ENCODE results near the gene GAR1. TPM values are rescaled to one million over a fixed set of nuclear protein-coding genes. Genes with fewer than 3 reads are reported as not detected.

GAR1 gene
- total RNA-seq, 1 experiment from 2014 or later, result 30.8 TPM

DNA sequence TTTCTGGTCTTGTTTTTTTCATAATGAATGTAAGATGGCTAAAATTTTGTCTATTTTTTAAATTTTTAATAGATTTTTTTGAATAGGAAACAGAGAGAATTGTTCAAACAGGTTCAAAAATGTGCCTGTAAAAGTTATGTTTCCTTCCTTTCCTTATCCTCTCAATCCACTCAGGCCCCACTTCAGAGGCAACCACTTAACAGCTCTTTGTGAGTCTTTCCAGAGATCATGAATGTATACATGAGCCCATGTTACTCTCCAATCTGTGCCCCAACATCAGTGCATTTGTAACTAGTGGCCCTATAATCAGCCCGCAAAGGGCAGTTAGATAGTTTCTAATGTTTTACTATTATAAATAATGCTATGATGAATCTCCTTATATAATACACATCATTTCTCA is 27.8 kb upstream of the GAR1 start:
- Histone ChIP-seq H3K9me3 (no peaks in the 10 kb centered on the region), H3K36me3 (ENCODE audit: control insufficient read depth, insufficient read depth, low read length) (no peaks in the 10 kb centered on the region), H3K27me3 (replicated peaks; ENCODE audit: control insufficient read depth, insufficient read depth, low read length) (no peaks in the 10 kb centered on the region), H3K4me3 (ENCODE audit: low read depth, low read length) (no peak overlapping the region), H3K4me1 (no peaks in the 10 kb centered on the region)
- CTCF ChIA-PET, result no interaction called here
- peaks cover 13% of the 10 kb centered on the region for H3K27me3 Mint-ChIP-seq (ENCODE audit: insufficient read depth, unreplicated experiment)
- H3K4me1 Mint-ChIP-seq (ENCODE audit: low read depth, unreplicated experiment), result no peaks in the 10 kb centered on the region
- no peak for DNase-seq
- no TSS peak for BruUV-seq (replicated peaks)
- TF ChIP-seq, protein P1, sequence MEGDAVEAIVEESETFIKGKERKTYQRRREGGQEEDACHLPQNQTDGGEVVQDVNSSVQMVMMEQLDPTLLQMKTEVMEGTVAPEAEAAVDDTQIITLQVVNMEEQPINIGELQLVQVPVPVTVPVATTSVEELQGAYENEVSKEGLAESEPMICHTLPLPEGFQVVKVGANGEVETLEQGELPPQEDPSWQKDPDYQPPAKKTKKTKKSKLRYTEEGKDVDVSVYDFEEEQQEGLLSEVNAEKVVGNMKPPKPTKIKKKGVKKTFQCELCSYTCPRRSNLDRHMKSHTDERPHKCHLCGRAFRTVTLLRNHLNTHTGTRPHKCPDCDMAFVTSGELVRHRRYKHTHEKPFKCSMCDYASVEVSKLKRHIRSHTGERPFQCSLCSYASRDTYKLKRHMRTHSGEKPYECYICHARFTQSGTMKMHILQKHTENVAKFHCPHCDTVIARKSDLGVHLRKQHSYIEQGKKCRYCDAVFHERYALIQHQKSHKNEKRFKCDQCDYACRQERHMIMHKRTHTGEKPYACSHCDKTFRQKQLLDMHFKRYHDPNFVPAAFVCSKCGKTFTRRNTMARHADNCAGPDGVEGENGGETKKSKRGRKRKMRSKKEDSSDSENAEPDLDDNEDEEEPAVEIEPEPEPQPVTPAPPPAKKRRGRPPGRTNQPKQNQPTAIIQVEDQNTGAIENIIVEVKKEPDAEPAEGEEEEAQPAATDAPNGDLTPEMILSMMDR (IDR thresholded peaks at IDR 0.05; ENCODE audit: insufficient read depth in 1 of 2, low read depth in 1 of 2, low read length in 1 of 2, severe bottlenecking in 1 of 2, unreplicated experiment in 1 of 2), result no peak
- H3K36me3 Mint-ChIP-seq (ENCODE audit: insufficient read depth, unreplicated experiment), result no peaks in the 10 kb centered on the region
- H3K9me3 Mint-ChIP-seq (ENCODE audit: unreplicated experiment), result no peaks in the 10 kb centered on the region
- intact Hi-C loops (cut with micrococcal nuclease; ENCODE audit: unreplicated experiment), result no loop called here
- H3K27ac Mint-ChIP-seq (ENCODE audit: unreplicated experiment), result no peak overlapping the region
- H3K4me3 Mint-ChIP-seq (ENCODE audit: unreplicated experiment), result no peak overlapping the region
- POLR2A ChIA-PET, result no interaction called here

DNA sequence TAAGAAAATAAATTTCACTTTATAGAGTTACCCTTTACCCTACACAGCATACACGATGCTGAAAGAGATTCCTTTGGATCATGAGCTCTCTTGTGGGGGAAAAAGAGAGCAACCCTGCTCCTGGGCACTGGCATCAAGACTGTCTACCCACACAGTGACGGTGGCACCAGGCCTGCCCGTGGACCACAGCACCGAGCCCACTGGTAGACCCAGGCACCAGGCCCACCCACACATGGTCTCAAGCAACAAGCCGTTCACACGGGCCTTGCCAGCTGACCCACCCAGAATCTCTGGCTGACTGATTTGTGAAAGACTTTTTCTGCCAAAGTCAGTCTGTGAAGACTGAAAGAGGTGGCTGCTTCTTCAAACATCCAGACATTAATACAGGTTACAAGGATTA is 20.5 kb upstream of the GAR1 start:
- Mint-ChIP-seq H3K27ac (ENCODE audit: unreplicated experiment) (no peak overlapping the region), H3K27me3 (ENCODE audit: insufficient read depth, unreplicated experiment) (peaks cover 17% of the 10 kb centered on the region), H3K4me3 (ENCODE audit: unreplicated experiment) (no peak overlapping the region), H3K9me3 (ENCODE audit: unreplicated experiment) (no peaks in the 10 kb centered on the region), H3K36me3 (ENCODE audit: insufficient read depth, unreplicated experiment) (no peaks in the 10 kb centered on the region), H3K4me1 (ENCODE audit: low read depth, unreplicated experiment) (no peaks in the 10 kb centered on the region)
- ChIA-PET CTCF (interaction anchor here (1.2 kb wide), 1 partner anchor 9 kb away, joined by 5 read pairs; no protein-coding TSS in a partner anchor), POLR2A (interaction anchor here (0.5 kb wide), 1 partner anchor 235 kb away, joined by 7 read pairs; the partner anchor contains the start of gene MCUB)
- TF ChIP-seq, protein P1 (IDR thresholded peaks at IDR 0.05; ENCODE audit: insufficient read depth in 1 of 2, low read depth in 1 of 2, low read length in 1 of 2, severe bottlenecking in 1 of 2, unreplicated experiment in 1 of 2), result no peak
- H3K4me1 ChIP-seq, result no peaks in the 10 kb centered on the region
- no peaks in the 10 kb centered on the region for H3K9me3 ChIP-seq
- no peaks in the 10 kb centered on the region for H3K27me3 ChIP-seq (replicated peaks; ENCODE audit: control insufficient read depth, insufficient read depth, low read length)
- intact Hi-C loops (cut with micrococcal nuclease; ENCODE audit: unreplicated experiment), result no loop called here
- BruUV-seq (replicated peaks), result no TSS peak
- DNase-seq, result no peak
- no peak overlapping the region for H3K4me3 ChIP-seq (ENCODE audit: low read depth, low read length)
- no peaks in the 10 kb centered on the region for H3K36me3 ChIP-seq (ENCODE audit: control insufficient read depth, insufficient read depth, low read length)

DNA sequence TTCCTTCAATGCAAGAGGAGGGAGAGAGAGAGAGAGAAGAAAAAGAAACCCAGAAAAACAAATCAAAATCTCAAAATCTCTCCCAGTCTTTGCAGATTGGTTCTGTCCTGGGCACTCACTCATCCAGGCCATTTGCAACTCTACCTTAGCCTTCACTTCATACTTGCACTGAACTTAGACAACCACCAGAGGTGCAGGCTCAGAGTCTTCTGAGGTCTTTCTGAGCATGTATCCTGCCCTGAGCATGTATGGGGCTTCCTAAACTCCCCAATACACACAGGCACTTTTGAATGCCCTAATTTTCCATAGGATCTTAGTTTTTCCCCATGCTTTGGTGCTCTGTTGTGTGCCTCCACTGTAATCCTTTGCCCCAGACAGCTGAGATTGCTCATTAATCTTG is 16.7 kb upstream of the GAR1 start:
- no peaks in the 10 kb centered on the region for H3K4me1 Mint-ChIP-seq (ENCODE audit: low read depth, unreplicated experiment)
- Histone ChIP-seq H3K27me3 (replicated peaks; ENCODE audit: control insufficient read depth, insufficient read depth, low read length) (no peaks in the 10 kb centered on the region), H3K36me3 (ENCODE audit: control insufficient read depth, insufficient read depth, low read length) (no peaks in the 10 kb centered on the region), H3K4me3 (ENCODE audit: low read depth, low read length) (no peak overlapping the region), H3K9me3 (no peaks in the 10 kb centered on the region), H3K4me1 (no peaks in the 10 kb centered on the region)
- ChIA-PET POLR2A (no interaction called here), CTCF (no interaction called here)
- intact Hi-C loops (cut with micrococcal nuclease; ENCODE audit: unreplicated experiment), result no loop called here
- no TSS peak for BruUV-seq (replicated peaks)
- TF ChIP-seq, protein P1 (IDR thresholded peaks at IDR 0.05; ENCODE audit: insufficient read depth in 1 of 2, low read depth in 1 of 2, low read length in 1 of 2, severe bottlenecking in 1 of 2, unreplicated experiment in 1 of 2), result no peak
- DNase-seq, result no peak
- no peaks in the 10 kb centered on the region for H3K9me3 Mint-ChIP-seq (ENCODE audit: unreplicated experiment)
- no peak overlapping the region for H3K27ac Mint-ChIP-seq (ENCODE audit: unreplicated experiment)
- H3K4me3 Mint-ChIP-seq (ENCODE audit: unreplicated experiment), result no peak overlapping the region
- H3K36me3 Mint-ChIP-seq (ENCODE audit: insufficient read depth, unreplicated experiment), result no peaks in the 10 kb centered on the region
- H3K27me3 Mint-ChIP-seq (ENCODE audit: insufficient read depth, unreplicated experiment), result peaks cover 10% of the 10 kb centered on the region
